Esophagus muscularis mucosa (tissue), 4 donors: ENCODE results near the gene ARID5A.

Experiments used
- CTCF ChIP-seq, 3 experiments: fragments of 200-600 bp in 2 of 3; fragments of 450-650 bp in 1 of 3; sonication (generic) in 2 of 3; IDR thresholded peaks; one replicate each; pipeline ENCODE4 v1.5.1; 2017 to 2019; ENCODE audit warnings: antibody characterized with exemption in 3 of 3, mild to moderate bottlenecking in 2 of 3, moderate library complexity in 1 of 3
- EP300 ChIP-seq: sonication (generic); formaldehyde crosslinking; IDR thresholded peaks from one replicate; pipeline ENCODE4 v1.6.1; 2017; ENCODE audit warnings: antibody characterized with exemption
- POLR2A ChIP-seq: fragments of 450-650 bp; IDR thresholded peaks from one replicate; pipeline ENCODE4 v1.6.1; 2017; ENCODE audit warnings: antibody characterized with exemption, moderate library complexity, mild to moderate bottlenecking, low read depth
- POLR2AphosphoS5 ChIP-seq, 2 donors: sonication (generic); formaldehyde crosslinking; IDR thresholded peaks; one replicate each; pipeline ENCODE4 v1.6.1; 2017; ENCODE audit warnings: antibody characterized with exemption in 2 of 2

GRCh38 chr2:96546321-96546720 lies 9.8 kb downstream of the ARID5A start:
- TF ChIP-seq CTCF (IDR thresholded peaks at IDR 0.05) (no peak), EP300 (no peak), POLR2A (no peak), POLR2AphosphoS5 (IDR thresholded peaks at IDR 0.05) (no peak)
